ENCODE data around the gene RESP18.

The RESP18 gene

DNA sequence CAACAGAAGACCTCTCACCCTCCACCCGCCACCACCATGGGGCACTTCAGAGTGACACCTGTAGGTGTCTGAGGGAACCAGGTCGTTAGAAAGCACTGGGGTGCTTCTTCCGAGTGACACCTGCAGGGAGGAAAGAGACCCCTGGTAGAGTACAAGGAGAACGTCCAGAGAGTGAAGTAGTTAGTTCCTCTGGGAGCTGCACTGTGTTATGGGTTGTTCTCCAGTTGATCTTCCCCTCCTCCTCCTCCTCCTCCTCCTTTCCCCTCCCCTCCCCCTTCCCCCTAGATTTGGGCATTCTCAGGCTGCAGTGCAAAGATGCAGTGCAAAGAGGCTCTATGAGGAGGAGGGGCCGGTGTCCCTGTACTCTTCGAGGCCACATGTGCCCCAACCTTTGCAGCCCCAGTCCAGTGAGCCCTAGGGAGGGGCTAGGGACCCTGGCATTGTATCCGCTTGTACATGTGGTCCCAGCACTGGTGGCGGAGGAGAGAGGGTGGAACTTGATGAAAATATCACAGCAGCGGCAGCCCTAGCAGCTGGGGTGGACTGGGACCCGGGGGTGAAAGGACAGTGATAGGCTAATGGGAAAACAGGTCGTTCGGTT, 52.5 kb downstream of the RESP18 start:
- H3K27ac ChIP-seq = peak overlapping the region; percentile 74
- no peak for TF ChIP-seq ZFX (IDR thresholded peaks at IDR 0.05; ENCODE audit: borderline replicate concordance)
- TF ChIP-seq, protein P1, sequence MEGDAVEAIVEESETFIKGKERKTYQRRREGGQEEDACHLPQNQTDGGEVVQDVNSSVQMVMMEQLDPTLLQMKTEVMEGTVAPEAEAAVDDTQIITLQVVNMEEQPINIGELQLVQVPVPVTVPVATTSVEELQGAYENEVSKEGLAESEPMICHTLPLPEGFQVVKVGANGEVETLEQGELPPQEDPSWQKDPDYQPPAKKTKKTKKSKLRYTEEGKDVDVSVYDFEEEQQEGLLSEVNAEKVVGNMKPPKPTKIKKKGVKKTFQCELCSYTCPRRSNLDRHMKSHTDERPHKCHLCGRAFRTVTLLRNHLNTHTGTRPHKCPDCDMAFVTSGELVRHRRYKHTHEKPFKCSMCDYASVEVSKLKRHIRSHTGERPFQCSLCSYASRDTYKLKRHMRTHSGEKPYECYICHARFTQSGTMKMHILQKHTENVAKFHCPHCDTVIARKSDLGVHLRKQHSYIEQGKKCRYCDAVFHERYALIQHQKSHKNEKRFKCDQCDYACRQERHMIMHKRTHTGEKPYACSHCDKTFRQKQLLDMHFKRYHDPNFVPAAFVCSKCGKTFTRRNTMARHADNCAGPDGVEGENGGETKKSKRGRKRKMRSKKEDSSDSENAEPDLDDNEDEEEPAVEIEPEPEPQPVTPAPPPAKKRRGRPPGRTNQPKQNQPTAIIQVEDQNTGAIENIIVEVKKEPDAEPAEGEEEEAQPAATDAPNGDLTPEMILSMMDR (IDR thresholded peaks at IDR 0.05) = no peak

GRCh38 chr2:219279151-219279915, 53.2 kb downstream of the RESP18 start, which contains the start of gene DNAJB2:
Gene DNAJB2, plus strand, starts transcription at chr2:219279366. Its CDS starts 468 bp downstream, at chr2:219279834.
- TF ChIP-seq, protein P1 (IDR thresholded peaks at IDR 0.05) = no peak
- no peak for TF ChIP-seq ZFX (IDR thresholded peaks at IDR 0.05; ENCODE audit: borderline replicate concordance)
- peak within 1 kb of the TSS; percentile 74 for H3K27ac ChIP-seq

GRCh38 chr2:219278655-219279150, 53.8 kb downstream of the RESP18 start:
- H3K27ac ChIP-seq = peak overlapping the region; percentile 74
- TF ChIP-seq ZFX (IDR thresholded peaks at IDR 0.05; ENCODE audit: borderline replicate concordance) = no peak
- TF ChIP-seq, protein P1 (IDR thresholded peaks at IDR 0.05) = no peak

- TF ChIP-seq ZFX (IDR thresholded peaks at IDR 0.05; ENCODE audit: borderline replicate concordance) = no peak
- TF ChIP-seq, protein P1 (IDR thresholded peaks at IDR 0.05) = peak; percentile 98
Observed at GRCh38 chr2:219277703-219278654, 54.6 kb downstream of the RESP18 start.

More at GRCh38 chr2:219277703-219278654, 54.6 kb downstream of the RESP18 start:
- peak overlapping the region; percentile 74 for H3K27ac ChIP-seq

All from 22Rv1 (cell line).